ENCODE results near the gene THBS2. TPM values are rescaled to one million over a fixed set of nuclear protein-coding genes. Genes with fewer than 3 reads are reported as not detected.

The THBS2 gene
- total RNA-seq, 1 experiment from 2014 or later: not detected

DNA sequence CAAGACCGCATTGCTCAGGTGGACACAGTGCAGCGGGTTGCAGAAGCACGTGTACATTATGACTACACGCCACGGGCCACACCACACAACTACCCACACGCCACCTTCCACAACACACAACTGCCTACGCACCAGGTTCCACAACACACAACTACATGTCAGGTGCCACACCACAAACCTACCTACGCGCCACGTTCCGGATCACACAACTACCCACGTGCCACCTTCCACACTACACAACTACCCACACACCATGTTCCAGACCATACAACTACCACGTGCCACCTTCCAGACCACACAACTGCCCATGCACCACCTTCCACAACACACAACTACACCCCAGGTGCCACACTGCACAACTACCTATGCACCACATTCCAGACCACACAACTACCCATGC lies 20.5 kb downstream of the THBS2 start:
- no peaks in the 10 kb centered on the region for H3K4me1 ChIP-seq (replicated peaks; ENCODE audit: insufficient read depth)
- H3K36me3 ChIP-seq (ENCODE audit: low read depth): no peaks in the 10 kb centered on the region
- H2AFZ ChIP-seq: no peak overlapping the region
- H3K4me3 ChIP-seq: no peak overlapping the region
- ChIA-PET POLR2A (ENCODE audit: unreplicated experiment) (no interaction called here), CTCF (no interaction called here)
- H3K27me3 ChIP-seq (ENCODE audit: insufficient read depth, low read depth): peaks cover 35% of the 10 kb centered on the region
- H4K20me1 ChIP-seq (ENCODE audit: insufficient read depth): no peaks in the 10 kb centered on the region
- TF ChIP-seq, protein P1, sequence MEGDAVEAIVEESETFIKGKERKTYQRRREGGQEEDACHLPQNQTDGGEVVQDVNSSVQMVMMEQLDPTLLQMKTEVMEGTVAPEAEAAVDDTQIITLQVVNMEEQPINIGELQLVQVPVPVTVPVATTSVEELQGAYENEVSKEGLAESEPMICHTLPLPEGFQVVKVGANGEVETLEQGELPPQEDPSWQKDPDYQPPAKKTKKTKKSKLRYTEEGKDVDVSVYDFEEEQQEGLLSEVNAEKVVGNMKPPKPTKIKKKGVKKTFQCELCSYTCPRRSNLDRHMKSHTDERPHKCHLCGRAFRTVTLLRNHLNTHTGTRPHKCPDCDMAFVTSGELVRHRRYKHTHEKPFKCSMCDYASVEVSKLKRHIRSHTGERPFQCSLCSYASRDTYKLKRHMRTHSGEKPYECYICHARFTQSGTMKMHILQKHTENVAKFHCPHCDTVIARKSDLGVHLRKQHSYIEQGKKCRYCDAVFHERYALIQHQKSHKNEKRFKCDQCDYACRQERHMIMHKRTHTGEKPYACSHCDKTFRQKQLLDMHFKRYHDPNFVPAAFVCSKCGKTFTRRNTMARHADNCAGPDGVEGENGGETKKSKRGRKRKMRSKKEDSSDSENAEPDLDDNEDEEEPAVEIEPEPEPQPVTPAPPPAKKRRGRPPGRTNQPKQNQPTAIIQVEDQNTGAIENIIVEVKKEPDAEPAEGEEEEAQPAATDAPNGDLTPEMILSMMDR (conservative IDR thresholded peaks at IDR 0.05): no peak
- TF ChIP-seq EZH2 (IDR thresholded peaks at IDR 0.05; ENCODE audit: low read depth): no peak
- no peak for DNase-seq
- no peaks in the 10 kb centered on the region for H3F3A ChIP-seq (ENCODE audit: insufficient read depth, low read depth)
- no peak overlapping the region for H3K27ac ChIP-seq
- intact Hi-C loops (cut with micrococcal nuclease; ENCODE audit: unreplicated experiment): no loop called here
- H3K79me2 ChIP-seq (ENCODE audit: low read depth): no peaks in the 10 kb centered on the region
- no TSS peak for BruUV-seq (replicated peaks)
- no peak overlapping the region for H3K4me2 ChIP-seq
- no peaks in the 10 kb centered on the region for H3K9me3 ChIP-seq (ENCODE audit: insufficient read depth, low read depth)
- no peaks in the 10 kb centered on the region for H3K9me2 ChIP-seq (ENCODE audit: insufficient read depth)

DNA sequence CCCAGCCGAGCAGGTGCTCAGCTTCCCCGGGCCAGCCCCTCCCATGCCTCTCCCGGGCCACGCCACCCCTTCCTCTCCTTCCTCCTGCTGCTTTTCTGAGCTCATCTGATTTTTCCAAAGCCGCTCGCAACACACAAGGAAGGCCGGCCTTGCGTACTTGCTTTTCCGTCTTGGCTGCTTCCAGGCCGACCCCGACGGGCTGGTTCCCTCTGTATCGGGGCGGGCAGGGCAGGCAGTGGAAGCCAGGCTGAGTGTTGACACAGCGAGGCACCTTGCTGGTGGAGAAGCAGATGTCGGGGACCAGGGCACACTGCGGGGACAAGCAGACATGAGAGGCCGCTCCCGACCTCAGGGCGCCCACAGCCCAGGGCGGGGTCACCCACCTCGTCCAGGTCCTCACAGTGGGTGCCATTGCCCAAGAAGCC lies 21.1 kb downstream of the THBS2 start:
- H3K79me2 ChIP-seq (ENCODE audit: low read depth): no peaks in the 10 kb centered on the region
- no peaks in the 10 kb centered on the region for H3K36me3 ChIP-seq (ENCODE audit: low read depth)
- no peak overlapping the region for H3K4me2 ChIP-seq
- no TSS peak for BruUV-seq (replicated peaks)
- DNase-seq: no peak
- TF ChIP-seq, protein P1 (conservative IDR thresholded peaks at IDR 0.05): no peak
- TF ChIP-seq EZH2 (IDR thresholded peaks at IDR 0.05; ENCODE audit: low read depth): no peak
- no peak overlapping the region for H3K27ac ChIP-seq
- H2AFZ ChIP-seq: no peak overlapping the region
- peaks cover 35% of the 10 kb centered on the region for H3K27me3 ChIP-seq (ENCODE audit: insufficient read depth, low read depth)
- H3K9me3 ChIP-seq (ENCODE audit: insufficient read depth, low read depth): no peaks in the 10 kb centered on the region
- intact Hi-C loops (cut with micrococcal nuclease; ENCODE audit: unreplicated experiment): no loop called here
- ChIA-PET CTCF (no interaction called here), POLR2A (ENCODE audit: unreplicated experiment) (no interaction called here)
- H4K20me1 ChIP-seq (ENCODE audit: insufficient read depth): no peaks in the 10 kb centered on the region
- H3K9me2 ChIP-seq (ENCODE audit: insufficient read depth): no peaks in the 10 kb centered on the region
- H3K4me3 ChIP-seq: no peak overlapping the region
- no peaks in the 10 kb centered on the region for H3F3A ChIP-seq (ENCODE audit: insufficient read depth, low read depth)
- no peaks in the 10 kb centered on the region for H3K4me1 ChIP-seq (replicated peaks; ENCODE audit: insufficient read depth)

DNA sequence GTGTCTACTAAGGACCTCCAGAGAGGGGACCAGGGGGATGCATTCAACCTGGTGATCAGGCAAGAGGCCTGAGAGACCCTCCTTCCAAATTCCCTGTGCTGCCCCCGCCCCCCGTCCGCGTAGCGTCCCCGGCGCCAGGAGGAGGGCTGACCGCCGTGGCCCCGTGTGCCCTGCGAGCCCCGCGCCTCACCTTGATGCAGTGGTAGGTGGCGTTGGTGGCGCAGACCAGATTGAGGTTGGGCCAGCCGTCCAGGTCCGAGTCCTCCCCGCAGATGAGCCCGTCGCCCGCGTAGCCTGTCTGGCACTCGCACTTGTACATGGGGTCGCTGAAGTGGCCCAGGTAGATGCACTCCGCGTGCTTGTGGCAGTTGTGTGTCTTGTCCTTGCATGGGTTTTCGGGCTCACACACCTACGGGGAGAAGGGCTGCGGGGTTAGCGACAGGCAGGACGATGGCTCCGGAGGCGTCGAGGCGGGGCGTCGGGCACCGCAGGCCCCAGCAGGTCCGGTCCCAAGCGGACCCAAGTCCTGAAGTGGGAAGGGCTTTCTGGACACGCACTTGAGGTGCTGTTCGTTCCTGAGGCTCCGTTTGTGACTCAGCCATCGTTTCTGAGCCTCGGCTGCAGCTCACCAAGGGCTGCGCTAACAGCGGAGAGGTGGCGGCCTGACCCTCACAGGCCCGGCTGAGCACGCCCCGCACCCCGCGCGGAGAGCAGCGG lies 21.7 kb downstream of the THBS2 start:
- CTCF ChIA-PET: no interaction called here
- intact Hi-C loops (cut with micrococcal nuclease; ENCODE audit: unreplicated experiment): no loop called here

More for the DNA sequence above, 21.7 kb downstream of the THBS2 start:
- BruUV-seq (replicated peaks): no TSS peak
- Histone ChIP-seq H3K27me3 (ENCODE audit: insufficient read depth, low read depth) (peaks cover 38% of the 10 kb centered on the region), H2AFZ (no peak overlapping the region), H3K4me1 (replicated peaks; ENCODE audit: insufficient read depth) (no peaks in the 10 kb centered on the region), H3K9me2 (ENCODE audit: insufficient read depth) (no peaks in the 10 kb centered on the region), H3K36me3 (ENCODE audit: low read depth) (no peaks in the 10 kb centered on the region), H3K4me3 (no peak overlapping the region), H3K79me2 (ENCODE audit: low read depth) (no peaks in the 10 kb centered on the region), H3K27ac (no peak overlapping the region), H4K20me1 (ENCODE audit: insufficient read depth) (no peaks in the 10 kb centered on the region), H3F3A (ENCODE audit: insufficient read depth, low read depth) (no peaks in the 10 kb centered on the region), H3K9me3 (ENCODE audit: insufficient read depth, low read depth) (no peaks in the 10 kb centered on the region), H3K4me2 (no peak overlapping the region)
- no peak for DNase-seq
- TF ChIP-seq EZH2 (IDR thresholded peaks at IDR 0.05; ENCODE audit: low read depth): no peak
- TF ChIP-seq, protein P1 (conservative IDR thresholded peaks at IDR 0.05): no peak
- POLR2A ChIA-PET (ENCODE audit: unreplicated experiment): no interaction called here
